C4-2B (cell line): ENCODE measurements around the gene MRPL48.

Experiments used
- CTCF ChIP-seq: fragments of 450-650 bp; conservative IDR thresholded peaks from 2 replicates; pipeline ENCODE4 v1.5.1; 2017; ENCODE audit warnings: mild to moderate bottlenecking
- ZFX ChIP-seq: fragments of 450-650 bp; IDR thresholded peaks from 2 replicates; pipeline ENCODE4 v1.6.1; 2017

- no peak for TF ChIP-seq CTCF
- no peak for TF ChIP-seq ZFX
These were observed 81.8 kb downstream of the MRPL48 start for GRCh38 chr11:73869332-73869949.
